Body of pancreas (tissue), 4 donors: ENCODE measurements around the gene ATP7B. TPM values are rescaled to one million over a fixed set of nuclear protein-coding genes. Genes with fewer than 3 reads are reported as not detected.

Source experiments
- ATAC-seq: fragments of 150-250 bp; one replicate; pipeline ENCODE4 v1.9.1; 2016
- DNase-seq, 4 donors: peaks; one replicate each; pipeline ENCODE4 v3.0.0-alpha.2; 2019
- H3K27ac ChIP-seq, 4 donors: fragments of 200-600 bp; sonication (generic); 1 replicate in 3 of 4; 2 replicates in 1 of 4; pipeline versions ENCODE4 v1.5.1 to v1.6.1; 2016 to 2019; ENCODE audit warnings: mild to moderate bottlenecking in 1 of 4, mixed read lengths in 1 of 4, moderate library complexity in 1 of 4
- H3K27me3 ChIP-seq, 2 donors: fragments of 200-600 bp; sonication (generic); one replicate each; pipeline ENCODE4 v1.6.0; 2016; ENCODE audit warnings: mild to moderate bottlenecking in 1 of 2
- H3K36me3 ChIP-seq, 2 donors: fragments of 200-600 bp; sonication (generic); replicated peaks in 1 of 2; 2 replicates each; pipeline ENCODE4 v1.5.1; 2016; ENCODE audit warnings: low read depth in 2 of 2; ENCODE audit not compliant: insufficient read depth in 1 of 2
- H3K4me1 ChIP-seq: fragments of 200-600 bp; sonication (generic); one replicate; pipeline ENCODE4 v1.6.0; 2016
- H3K4me3 ChIP-seq, 2 donors: fragments of 200-600 bp; sonication (generic); 1 replicate in 1 of 2; 2 replicates in 1 of 2; pipeline ENCODE4 v1.5.1; 2016 to 2019
- H3K9me3 ChIP-seq, 3 donors: fragments of 200-600 bp; sonication (generic); 1 replicate in 2 of 3; 2 replicates in 1 of 3; pipeline ENCODE4 v1.5.1; 2016
- POLR2A ChIP-seq, 3 donors: fragments of 450-650 bp; IDR thresholded peaks; one replicate each; pipeline ENCODE4 v1.6.1; 2016; ENCODE audit warnings: antibody characterized with exemption in 3 of 3, mild to moderate bottlenecking in 2 of 3
- WGBS, 2 donors: methylation state at CpG; one replicate each; pipeline ENCODE4 v1.1.5; 2017; 5-methylcytosine and 5-hydroxymethylcytosine counted together
- intact Hi-C: fragments of 100-400 bp; cut with DNase I; formaldehyde crosslinking; loops from one replicate; pipeline ENCODE4 v1.15.1; 2023
- total RNA-seq, 2 donors: library from RNA; depleted of rRNA; stranded (reverse); fragments of >200 nt; gene quantifications; one replicate each; pipeline ENCODE4 v1.1.0, GENCODE V29; 2016
- TF ChIP-seq, protein P1 (sequence below), 7 experiments: fragments of 450-650 bp in 4 of 7; fragments of 200-600 bp in 3 of 7; sonication (generic) in 3 of 7; IDR thresholded peaks; one replicate each; pipeline ENCODE4 v1.5.1; 2016 to 2019; ENCODE audit warnings: antibody characterized with exemption in 7 of 7

ATP7B gene
- total RNA-seq, 2 donors from 2014 or later, result 5.7 to 6.9 TPM

DNA sequence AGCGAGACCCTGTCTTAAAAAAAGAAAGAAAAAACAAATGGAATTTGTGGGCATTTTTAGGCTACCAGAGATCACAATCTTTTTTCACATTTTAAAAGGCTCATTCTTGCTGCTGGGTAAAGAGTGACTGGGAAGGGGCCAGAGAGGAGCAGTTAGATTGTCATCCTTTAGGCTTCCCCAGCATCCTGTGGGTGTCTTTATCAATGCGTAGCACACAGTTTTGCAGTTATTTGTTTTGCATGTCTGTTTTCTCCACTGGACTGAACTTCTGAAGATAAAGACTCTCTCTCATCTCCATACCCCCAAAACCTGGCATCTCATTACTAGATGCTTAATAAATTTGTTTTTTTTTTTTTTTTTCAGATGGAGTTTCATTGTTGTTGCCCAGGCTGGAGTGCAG, 11.1 kb upstream of the ATP7B start:
- WGBS, 2 donors, result 96 to 98% methylated on average over 2 of the region's 2 CpGs
- intact Hi-C loops, result no loop called here
- Histone ChIP-seq H3K4me1 (peaks cover 25% of the 10 kb centered on the region), H3K27ac (no peak overlapping the region), H3K27me3 (no peaks in the 10 kb centered on the region), H3K9me3 (no peaks in the 10 kb centered on the region), H3K36me3 (peaks cover 0 to 3% of the 10 kb centered on the region in 2 donors), H3K4me3 (no peak overlapping the region)
- TF ChIP-seq POLR2A (IDR thresholded peaks at IDR 0.05), result no peak
- no peak for DNase-seq
- no peak for ATAC-seq

DNA sequence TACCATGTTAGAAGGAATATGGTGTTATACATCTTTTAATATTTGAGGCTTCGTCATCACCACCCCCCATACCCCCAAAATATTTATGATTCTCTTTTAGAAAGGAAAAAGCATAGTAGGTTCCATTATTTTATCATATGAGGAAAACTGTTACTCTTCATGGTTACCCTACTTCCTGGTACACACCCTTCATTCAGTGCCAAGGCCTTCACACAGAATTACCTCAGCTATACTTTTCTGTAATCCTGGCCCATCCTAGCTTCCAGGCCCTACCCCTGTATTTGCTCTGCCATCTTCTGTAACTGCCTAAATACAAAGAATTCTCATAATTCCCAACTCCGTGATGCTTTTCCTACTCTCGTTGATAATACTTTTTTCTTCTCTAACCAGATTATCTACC, 8.9 kb upstream of the ATP7B start:
- H3K36me3 ChIP-seq, result peaks cover 0 to 3% of the 10 kb centered on the region in 2 donors
- WGBS, 2 donors, result 92 to 95% methylated on average over 3 of the region's 3 CpGs
- no peak for ATAC-seq

DNA sequence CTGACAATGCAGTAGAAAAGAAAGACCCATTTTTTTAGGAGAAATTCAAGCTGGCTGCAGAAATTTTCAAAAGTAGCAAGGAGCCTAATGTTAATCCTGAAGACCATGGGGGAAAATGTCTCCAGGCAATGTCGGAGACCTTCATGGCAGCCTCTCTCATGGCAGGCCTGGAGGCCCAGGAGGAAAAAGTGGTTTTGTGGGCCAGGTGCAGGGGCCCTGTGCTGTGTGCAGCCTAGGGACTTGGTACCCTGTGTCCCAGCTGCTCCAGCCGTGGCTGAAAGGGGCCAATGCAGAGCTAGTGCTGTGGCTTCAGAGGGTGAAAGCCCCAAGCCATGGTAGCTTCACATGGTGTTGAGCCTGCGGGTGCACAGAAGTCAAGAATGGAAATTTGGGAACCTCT, 5.0 kb upstream of the ATP7B start:
- Histone ChIP-seq H3K27me3 (no peaks in the 10 kb centered on the region), H3K36me3 (peaks cover 0 to 3% of the 10 kb centered on the region in 2 donors), H3K27ac (no peak overlapping the region), H3K9me3 (no peaks in the 10 kb centered on the region), H3K4me3 (no peak overlapping the region), H3K4me1 (peaks cover 8% of the 10 kb centered on the region)
- WGBS, 2 donors, result 100% methylated on average over 3 of the region's 3 CpGs
- no peak for TF ChIP-seq POLR2A (IDR thresholded peaks at IDR 0.05)
- TF ChIP-seq, protein P1, sequence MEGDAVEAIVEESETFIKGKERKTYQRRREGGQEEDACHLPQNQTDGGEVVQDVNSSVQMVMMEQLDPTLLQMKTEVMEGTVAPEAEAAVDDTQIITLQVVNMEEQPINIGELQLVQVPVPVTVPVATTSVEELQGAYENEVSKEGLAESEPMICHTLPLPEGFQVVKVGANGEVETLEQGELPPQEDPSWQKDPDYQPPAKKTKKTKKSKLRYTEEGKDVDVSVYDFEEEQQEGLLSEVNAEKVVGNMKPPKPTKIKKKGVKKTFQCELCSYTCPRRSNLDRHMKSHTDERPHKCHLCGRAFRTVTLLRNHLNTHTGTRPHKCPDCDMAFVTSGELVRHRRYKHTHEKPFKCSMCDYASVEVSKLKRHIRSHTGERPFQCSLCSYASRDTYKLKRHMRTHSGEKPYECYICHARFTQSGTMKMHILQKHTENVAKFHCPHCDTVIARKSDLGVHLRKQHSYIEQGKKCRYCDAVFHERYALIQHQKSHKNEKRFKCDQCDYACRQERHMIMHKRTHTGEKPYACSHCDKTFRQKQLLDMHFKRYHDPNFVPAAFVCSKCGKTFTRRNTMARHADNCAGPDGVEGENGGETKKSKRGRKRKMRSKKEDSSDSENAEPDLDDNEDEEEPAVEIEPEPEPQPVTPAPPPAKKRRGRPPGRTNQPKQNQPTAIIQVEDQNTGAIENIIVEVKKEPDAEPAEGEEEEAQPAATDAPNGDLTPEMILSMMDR (IDR thresholded peaks at IDR 0.05), result no peak
- DNase-seq, result no peak
- intact Hi-C loops, result no loop called here
- no peak for ATAC-seq

More for the DNA sequence above, 8.9 kb upstream of the ATP7B start:
- DNase-seq, result no peak
- intact Hi-C loops, result no loop called here
- H3K4me3 ChIP-seq, result no peak overlapping the region
- H3K9me3 ChIP-seq, result no peaks in the 10 kb centered on the region
- no peak overlapping the region for H3K27ac ChIP-seq
- TF ChIP-seq, protein P1 (IDR thresholded peaks at IDR 0.05), result no peak
- TF ChIP-seq POLR2A (IDR thresholded peaks at IDR 0.05), result no peak
- H3K4me1 ChIP-seq, result peaks cover 5% of the 10 kb centered on the region
- no peaks in the 10 kb centered on the region for H3K27me3 ChIP-seq

DNA sequence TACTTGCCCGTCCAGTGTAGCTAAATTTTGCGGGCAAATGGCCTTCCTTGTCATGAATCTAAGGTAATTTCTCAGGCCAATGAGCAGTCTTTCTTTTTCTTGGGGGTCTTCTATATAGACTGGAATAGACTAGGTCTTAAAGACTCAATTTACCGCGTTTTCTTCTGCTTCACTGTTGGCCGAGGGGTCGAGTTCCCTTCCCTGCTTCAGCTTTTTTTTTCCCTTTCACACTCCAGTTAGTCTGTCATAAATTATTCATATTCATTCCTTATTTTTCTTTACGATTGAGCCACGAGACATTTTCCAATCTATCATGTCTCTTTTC, 1.2 kb upstream of the ATP7B start:
- H3K9me3 ChIP-seq, result no peaks in the 10 kb centered on the region
- H3K27ac ChIP-seq, result peak overlapping the region in 3 of 4 donors; percentile 48 to 76 (median 74)
- no peaks in the 10 kb centered on the region for H3K36me3 ChIP-seq
- intact Hi-C loops, result no loop called here
- ATAC-seq (no peak), DNase-seq (no peak)
- 0% methylated on average over 8 of the region's 8 CpGs for WGBS, 2 donors
- no peak for TF ChIP-seq POLR2A (IDR thresholded peaks at IDR 0.05)
- TF ChIP-seq, protein P1 (IDR thresholded peaks at IDR 0.05), result no peak
- H3K4me3 ChIP-seq, result peak overlapping the region; percentile 90 to 95
- H3K4me1 ChIP-seq, result peaks cover 15% of the 10 kb centered on the region
- H3K27me3 ChIP-seq, result no peaks in the 10 kb centered on the region

DNA sequence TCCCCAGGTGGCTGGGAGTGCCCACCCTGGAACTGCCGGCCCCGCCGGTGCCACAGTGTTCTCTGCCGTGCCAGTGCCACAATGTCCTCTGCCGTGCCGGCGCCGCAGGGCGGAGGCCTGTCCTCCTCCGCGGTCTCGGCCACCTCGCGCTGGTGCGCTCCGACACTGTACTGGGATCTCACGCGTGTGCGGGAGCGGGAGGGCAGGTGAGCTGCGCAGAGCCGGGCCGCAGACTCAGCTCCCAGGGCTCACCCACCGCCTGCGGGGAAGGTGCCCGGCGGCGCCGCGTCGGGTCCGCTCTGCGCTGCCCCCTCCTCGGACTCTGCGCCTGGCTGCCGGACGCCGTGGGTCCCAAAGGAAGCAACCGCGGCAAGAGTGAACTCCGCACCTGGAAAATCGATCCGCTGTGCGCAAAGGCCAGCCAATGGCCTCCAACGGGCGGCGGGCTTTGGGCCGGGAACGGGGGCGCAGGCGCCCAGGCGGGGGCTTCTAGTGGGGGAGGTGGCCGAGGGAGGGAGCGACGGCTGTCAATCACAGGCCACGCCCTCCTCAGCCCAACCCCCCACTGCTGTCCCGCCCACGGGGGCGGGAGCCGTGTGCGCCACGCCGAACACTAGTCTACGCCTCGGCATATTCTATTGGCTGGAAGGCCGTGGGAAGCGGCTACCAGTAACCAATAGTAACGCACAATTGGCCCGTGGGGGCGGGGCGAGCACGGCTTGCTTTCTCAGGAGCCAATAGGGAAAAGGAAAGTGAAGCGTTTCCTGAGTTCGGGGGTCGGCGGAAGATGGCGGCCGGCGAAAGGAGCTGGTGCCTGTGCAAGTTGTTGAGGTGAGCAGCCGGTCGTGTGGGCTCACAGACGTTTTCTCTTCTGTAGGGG, 622 bp upstream of the ATP7B start, which contains the start of gene ALG11:
Gene ALG11 (plus strand): TSS at position 767 of the 880 bp plus-strand sequence. CDS start 21 bp downstream, at position 788.
- Histone ChIP-seq H3K9me3 (no peaks in the 10 kb centered on the region), H3K4me1 (peaks cover 15% of the 10 kb centered on the region), H3K36me3 (no peaks in the 10 kb centered on the region), H3K4me3 (peak within 1 kb of the TSS; percentile 90 to 95), H3K27ac (peak within 1 kb of the TSS; percentile 8 to 76 (median 75)), H3K27me3 (no peaks in the 10 kb centered on the region)
- WGBS, 2 donors, result 0% methylated on average over 38 to 78 of the region's 82 CpGs
- intact Hi-C loops, result no loop called here
- ATAC-seq, result peak; percentile 100
- peak; percentile 99 to 100 (median 100) for DNase-seq
- TF ChIP-seq, protein P1 (IDR thresholded peaks at IDR 0.05), result peak in 1 of 7 experiments; percentile 1
- peak; percentile 14 to 79 (median 75) for TF ChIP-seq POLR2A (IDR thresholded peaks at IDR 0.05)
